LoVo (cell line): Measurements from ENCODE around the gene PTPN6.
"Not testable (repeated sequence)": the region's sequence is repeated elsewhere in the genome, so short reads cannot be mapped to it uniquely, and the experiment has no call there.

Experiments used
- DNase-seq: peaks from one replicate; pipeline ENCODE4 v3.0.0-alpha.2; 2016; ENCODE audit warnings: low spot score

Gene PTPN6

GRCh38 chr12:6950811-6951540 lies at the start of gene PTPN6:
TSS of gene PTPN6 (plus strand) at chr12:6951356. CDS start at chr12:6951513, 157 bp downstream.
- DNase-seq = no peak

GRCh38 chr12:6902448-6902847 lies 48.7 kb upstream of the PTPN6 start:
- no peak for DNase-seq

- no peak for DNase-seq
Measured at GRCh38 chr12:6903722-6904121, 47.4 kb upstream of the PTPN6 start.

DNA sequence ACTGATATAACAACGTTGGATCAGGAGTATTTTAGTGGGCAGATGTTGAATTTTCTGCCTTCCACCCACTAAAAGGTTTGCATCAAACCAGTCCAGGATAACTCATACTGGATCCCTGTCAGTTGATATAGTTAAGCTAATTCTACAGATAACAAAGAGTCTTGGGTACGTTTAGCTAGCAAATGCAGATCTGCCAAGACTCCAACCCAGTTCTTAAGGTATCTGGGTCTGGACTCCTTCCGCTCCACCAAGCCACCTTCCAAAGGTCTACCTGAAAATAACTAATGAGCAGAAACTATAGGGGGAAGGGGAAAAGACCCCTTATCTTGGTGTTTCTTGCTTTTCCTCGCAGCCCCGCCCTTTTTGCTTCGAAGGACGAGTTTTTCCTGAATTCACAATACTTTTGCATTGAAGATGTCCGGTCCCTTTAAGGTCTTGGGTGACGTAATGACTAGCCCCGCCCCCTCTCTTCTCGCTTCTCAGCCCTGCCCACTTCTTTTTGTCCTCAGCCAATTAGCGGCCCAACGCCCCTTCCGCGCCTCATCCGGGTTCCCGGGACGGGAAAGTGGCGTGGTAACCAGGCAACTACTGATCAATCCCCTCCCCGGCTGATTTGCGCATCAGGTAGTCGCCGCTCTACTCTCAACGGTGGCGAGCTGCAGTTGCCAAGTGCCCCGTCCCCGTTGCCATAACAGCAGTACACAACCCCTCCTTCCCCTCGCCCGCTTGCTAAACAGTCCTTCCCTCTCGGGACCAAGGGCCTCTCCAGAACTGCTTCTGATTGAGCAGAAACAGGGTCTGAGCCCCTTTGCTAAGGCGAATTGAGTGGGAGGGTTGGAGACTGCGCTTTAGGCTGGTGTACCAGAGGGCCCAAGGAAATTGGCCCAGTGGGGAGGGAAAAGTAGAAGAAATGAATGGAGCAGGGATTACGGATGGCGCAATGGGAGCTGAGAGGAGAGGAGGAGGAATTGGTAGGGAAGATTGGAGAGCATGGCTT lies 46.6 kb upstream of the PTPN6 start, which contains the start of gene LRRC23:
TSS of gene LRRC23 (plus strand) at position 543 of the 997 bp plus-strand sequence. CDS start 812 bp downstream, outside the sequence.
- peak; percentile 98 for DNase-seq

DNA sequence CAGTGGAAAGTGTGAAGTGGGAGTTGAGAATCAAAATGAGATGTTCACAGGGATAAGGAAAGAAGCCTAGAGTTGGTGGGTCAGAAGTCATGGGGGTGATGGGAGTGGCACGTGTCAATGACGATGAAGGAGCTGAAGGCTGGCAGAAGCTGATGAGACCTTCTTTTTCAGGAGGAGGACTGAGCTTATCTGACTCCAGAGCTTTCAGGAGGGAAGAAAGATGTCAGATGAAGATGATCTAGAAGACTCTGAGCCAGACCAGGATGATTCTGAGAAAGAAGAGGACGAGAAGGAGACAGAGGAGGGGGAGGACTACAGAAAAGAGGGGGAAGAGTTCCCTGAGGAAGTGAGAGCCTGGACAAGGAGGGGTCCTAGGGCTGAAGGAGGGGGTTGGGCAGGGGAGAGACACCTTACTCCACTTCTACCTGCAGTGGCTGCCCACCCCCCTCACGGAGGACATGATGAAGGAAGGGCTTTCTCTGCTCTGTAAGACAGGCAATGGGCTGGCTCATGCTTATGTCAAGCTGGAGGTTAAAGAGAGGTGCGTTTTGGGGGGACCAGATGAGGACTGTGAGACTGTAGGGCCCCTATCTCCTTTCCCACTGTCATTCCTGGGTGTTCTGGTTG lies 45.6 kb upstream of the PTPN6 start:
- no peak for DNase-seq

- not testable (repeated sequence) for DNase-seq
Measured at GRCh38 chr12:6908141-6908540, 43.0 kb upstream of the PTPN6 start.

DNA sequence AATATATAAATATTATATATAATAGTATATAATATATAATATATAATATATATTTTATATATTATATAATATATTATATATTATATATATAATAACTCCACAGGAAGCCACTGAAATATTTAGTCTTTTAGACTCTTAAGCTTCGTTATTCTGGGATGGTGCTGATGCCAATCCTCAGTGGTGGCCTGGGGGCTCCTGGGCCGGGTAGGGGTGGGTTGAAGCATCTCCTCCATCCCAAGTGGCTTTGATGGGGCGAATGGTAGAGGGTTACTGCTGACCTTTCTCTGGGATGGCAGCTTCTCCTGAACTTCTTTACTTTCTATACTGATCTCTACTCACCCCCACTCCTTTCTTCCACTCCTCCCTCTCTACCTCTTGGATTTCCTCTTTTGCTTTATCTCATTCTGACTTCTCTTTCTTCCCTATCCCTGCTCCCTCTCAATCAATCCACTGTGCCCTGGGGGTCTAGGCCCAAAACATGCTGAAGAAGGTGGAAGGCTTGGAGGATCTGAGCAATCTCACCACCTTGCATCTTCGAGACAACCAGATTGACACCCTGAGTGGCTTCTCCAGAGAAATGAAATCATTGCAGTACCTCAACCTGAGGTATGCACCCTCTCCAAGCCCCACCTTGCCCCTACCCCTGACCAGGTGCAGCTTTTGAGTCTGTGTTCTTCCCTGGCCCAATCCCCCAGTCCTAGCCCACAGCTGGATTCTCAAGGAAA lies 41.6 kb upstream of the PTPN6 start:
- DNase-seq = no peak

- no peak for DNase-seq
Measured at GRCh38 chr12:6912164-6912935, 38.8 kb upstream of the PTPN6 start.

- peak; percentile 78 for DNase-seq
Measured at GRCh38 chr12:6914246-6914946, 36.8 kb upstream of the PTPN6 start, which contains the start of gene ENO2. TSS of gene ENO2 (plus strand) at chr12:6914580. CDS start at chr12:6915833, 1,253 bp downstream.

- no peak for DNase-seq
Measured at GRCh38 chr12:6914947-6915788, 36.0 kb upstream of the PTPN6 start.

DNA sequence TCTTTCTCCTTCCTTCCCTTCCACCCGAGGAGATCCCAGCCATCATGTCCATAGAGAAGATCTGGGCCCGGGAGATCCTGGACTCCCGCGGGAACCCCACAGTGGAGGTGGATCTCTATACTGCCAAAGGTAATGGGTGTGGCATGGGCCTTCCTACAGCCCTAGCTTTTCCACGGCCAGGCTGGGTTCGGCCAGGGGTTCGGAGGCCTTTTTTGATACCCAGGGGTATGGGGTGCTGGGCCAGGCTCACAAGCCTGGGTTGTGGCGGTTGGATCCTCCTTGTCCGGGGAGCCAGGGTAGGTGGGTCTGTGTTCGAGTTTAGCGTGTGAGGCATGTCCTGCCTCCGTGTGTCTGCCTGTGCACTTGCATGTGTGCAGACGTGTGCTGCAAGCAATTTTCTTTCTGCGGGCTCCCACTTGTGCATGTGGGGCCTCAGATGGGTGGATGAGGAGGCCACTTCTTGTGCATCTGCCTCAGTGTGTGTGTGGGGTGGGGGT lies 35.3 kb upstream of the PTPN6 start:
- DNase-seq = no peak

- DNase-seq = no peak
Measured at GRCh38 chr12:6916426-6917200, 34.5 kb upstream of the PTPN6 start.

DNA sequence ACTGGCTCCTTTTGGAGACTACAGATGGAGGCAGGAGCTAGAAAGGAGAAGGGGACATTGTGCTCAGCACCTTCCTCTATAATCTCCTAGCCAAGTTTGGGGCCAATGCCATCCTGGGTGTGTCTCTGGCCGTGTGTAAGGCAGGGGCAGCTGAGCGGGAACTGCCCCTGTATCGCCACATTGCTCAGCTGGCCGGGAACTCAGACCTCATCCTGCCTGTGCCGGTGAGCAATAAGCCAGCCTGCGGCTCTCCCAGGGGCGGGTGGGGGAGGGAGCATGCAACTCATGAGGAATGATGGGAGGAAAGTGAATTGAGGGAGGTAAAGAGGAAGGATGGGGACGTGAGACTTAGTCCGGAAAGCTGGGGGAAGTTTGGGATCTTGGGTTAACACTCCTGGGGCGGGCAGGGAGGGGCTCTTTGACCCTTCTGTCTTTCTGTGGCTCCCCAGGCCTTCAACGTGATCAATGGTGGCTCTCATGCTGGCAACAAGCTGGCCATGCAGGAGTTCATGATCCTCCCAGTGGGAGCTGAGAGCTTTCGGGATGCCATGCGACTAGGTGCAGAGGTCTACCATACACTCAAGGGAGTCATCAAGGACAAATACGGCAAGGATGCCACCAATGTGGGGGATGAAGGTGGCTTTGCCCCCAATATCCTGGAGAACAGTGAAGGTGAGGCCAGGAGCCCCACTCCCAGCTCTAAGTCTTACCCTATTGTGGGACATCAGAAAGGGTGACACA lies 33.5 kb upstream of the PTPN6 start:
- DNase-seq = no peak

GRCh38 chr12:6919588-6919987 lies 31.6 kb upstream of the PTPN6 start:
- no peak for DNase-seq

- no peak for DNase-seq
Measured at GRCh38 chr12:6921539-6921938, 29.6 kb upstream of the PTPN6 start.

GRCh38 chr12:6921996-6922946 lies 28.9 kb upstream of the PTPN6 start:
- DNase-seq = no peak
